ENCODE data around the gene TTC21B.

Gene TTC21B

DNA sequence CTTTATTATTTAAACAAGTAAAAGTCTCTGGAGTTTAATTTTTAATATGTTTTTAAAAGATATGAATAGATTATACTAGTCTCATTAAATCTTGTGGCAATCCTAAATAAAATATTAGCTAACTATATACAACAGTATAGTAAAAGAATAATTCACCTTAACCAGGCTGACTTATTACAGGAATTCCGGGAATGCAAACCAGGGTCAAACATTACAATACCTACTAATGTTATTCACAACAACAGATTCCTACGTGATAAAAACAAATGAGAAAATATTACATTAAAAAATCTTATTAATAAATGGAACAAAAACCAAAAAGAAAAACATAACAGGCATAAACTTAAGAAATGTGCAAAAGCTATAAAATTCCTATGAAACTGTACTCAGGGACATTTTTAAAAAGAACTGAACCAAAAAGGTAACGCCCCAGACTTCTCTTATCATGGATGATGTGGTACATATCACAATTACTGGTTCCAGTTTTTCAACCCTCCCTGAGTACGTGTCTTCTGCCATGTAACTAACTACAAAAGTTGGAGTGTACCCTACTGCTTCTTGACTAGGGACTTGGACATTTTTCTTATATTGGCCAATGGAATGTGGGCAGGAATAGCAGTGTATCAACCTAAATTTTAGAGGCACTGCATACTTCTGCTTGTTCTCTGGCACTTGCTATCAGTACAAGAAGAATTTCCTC is 20.2 kb downstream of the TTC21B start:
- no peak for TF ChIP-seq ZNF223 (tag by site-specific recombination; IDR thresholded peaks at IDR 0.05)
- TF ChIP-seq ZNF157 (tag by site-specific recombination; IDR thresholded peaks at IDR 0.05): no peak
- TF ChIP-seq ZBTB7A (tag by site-specific recombination; IDR thresholded peaks at IDR 0.05; ENCODE audit: low read depth): no peak
- TF ChIP-seq ZNF610 (tag by site-specific recombination; IDR thresholded peaks at IDR 0.05; ENCODE audit: borderline replicate concordance): no peak
- no peak for TF ChIP-seq ZNF544 (tag by site-specific recombination; IDR thresholded peaks at IDR 0.05)
- TF ChIP-seq ZNF335 (tag by site-specific recombination; conservative IDR thresholded peaks at IDR 0.05): no peak
- TF ChIP-seq ZNF324 (tag by site-specific recombination; IDR thresholded peaks at IDR 0.05): no peak
- TF ChIP-seq ZNF558 (tag by site-specific recombination; IDR thresholded peaks at IDR 0.05): no peak
- no peak for TF ChIP-seq GLI2 (tag by site-specific recombination; IDR thresholded peaks at IDR 0.05; ENCODE audit: borderline replicate concordance, low read depth)
- TF ChIP-seq HOXD13 (CRISPR knock-in tag; IDR thresholded peaks at IDR 0.05; ENCODE audit: borderline replicate concordance): no peak
- no peak for TF ChIP-seq ZBTB17 (tag by site-specific recombination; IDR thresholded peaks at IDR 0.05)
- TF ChIP-seq, protein P1, sequence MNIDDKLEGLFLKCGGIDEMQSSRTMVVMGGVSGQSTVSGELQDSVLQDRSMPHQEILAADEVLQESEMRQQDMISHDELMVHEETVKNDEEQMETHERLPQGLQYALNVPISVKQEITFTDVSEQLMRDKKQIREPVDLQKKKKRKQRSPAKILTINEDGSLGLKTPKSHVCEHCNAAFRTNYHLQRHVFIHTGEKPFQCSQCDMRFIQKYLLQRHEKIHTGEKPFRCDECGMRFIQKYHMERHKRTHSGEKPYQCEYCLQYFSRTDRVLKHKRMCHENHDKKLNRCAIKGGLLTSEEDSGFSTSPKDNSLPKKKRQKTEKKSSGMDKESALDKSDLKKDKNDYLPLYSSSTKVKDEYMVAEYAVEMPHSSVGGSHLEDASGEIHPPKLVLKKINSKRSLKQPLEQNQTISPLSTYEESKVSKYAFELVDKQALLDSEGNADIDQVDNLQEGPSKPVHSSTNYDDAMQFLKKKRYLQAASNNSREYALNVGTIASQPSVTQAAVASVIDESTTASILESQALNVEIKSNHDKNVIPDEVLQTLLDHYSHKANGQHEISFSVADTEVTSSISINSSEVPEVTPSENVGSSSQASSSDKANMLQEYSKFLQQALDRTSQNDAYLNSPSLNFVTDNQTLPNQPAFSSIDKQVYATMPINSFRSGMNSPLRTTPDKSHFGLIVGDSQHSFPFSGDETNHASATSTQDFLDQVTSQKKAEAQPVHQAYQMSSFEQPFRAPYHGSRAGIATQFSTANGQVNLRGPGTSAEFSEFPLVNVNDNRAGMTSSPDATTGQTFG (tag by site-specific recombination; IDR thresholded peaks at IDR 0.05; ENCODE audit: borderline replicate concordance): no peak
- TF ChIP-seq ZNF654 (tag by site-specific recombination; IDR thresholded peaks at IDR 0.05; ENCODE audit: low read depth): no peak
- POLR2A ChIA-PET: no interaction called here
- Histone ChIP-seq H3K27ac (ENCODE audit: extremely low read depth, low read depth, low read length) (no peak overlapping the region), H3K36me3 (ENCODE audit: control insufficient read depth in 2 of 2, insufficient read depth in 1 of 2, low read length in 2 of 2) (peaks cover 49 to 76% of the 10 kb centered on the region in 2 experiments), H3K9me3 (ENCODE audit: control insufficient read depth, insufficient read depth, low read depth, low read length) (no peaks in the 10 kb centered on the region), H3K4me1 (ENCODE audit: control insufficient read depth, insufficient read depth, low read length) (no peaks in the 10 kb centered on the region), H3K4me3 (ENCODE audit: low read depth, low read length) (no peak overlapping the region)
- CTCF ChIA-PET: no interaction called here

DNA sequence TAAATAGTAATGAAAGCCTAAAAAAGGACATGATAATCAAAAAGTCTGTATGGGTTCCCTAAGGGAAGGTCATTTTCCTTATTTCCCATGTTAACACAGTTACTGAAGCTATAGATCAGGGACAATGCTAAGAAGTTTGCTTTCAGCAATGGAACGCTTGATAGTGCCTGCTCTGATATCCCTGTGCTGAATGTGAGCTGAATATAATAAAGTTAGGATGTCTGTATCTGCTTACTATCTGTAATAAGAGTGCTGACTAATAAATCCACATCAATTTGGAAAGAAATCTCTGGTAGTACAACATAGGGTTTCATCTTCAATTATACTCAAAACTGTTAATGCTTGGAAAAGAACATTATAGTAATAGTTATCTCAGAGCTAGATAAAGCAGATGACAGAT is 25.8 kb downstream of the TTC21B start:
- CTCF ChIA-PET: no interaction called here
- Histone ChIP-seq H3K36me3 (ENCODE audit: control insufficient read depth in 2 of 2, insufficient read depth in 1 of 2, low read length in 2 of 2) (peaks cover 28 to 74% of the 10 kb centered on the region in 2 experiments), H3K4me3 (ENCODE audit: low read depth, low read length) (no peak overlapping the region), H3K27ac (ENCODE audit: extremely low read depth, low read depth, low read length) (no peak overlapping the region), H3K9me3 (ENCODE audit: control insufficient read depth, insufficient read depth, low read depth, low read length) (no peaks in the 10 kb centered on the region), H3K4me1 (ENCODE audit: control insufficient read depth, insufficient read depth, low read length) (no peaks in the 10 kb centered on the region)
- TF ChIP-seq, protein P2, sequence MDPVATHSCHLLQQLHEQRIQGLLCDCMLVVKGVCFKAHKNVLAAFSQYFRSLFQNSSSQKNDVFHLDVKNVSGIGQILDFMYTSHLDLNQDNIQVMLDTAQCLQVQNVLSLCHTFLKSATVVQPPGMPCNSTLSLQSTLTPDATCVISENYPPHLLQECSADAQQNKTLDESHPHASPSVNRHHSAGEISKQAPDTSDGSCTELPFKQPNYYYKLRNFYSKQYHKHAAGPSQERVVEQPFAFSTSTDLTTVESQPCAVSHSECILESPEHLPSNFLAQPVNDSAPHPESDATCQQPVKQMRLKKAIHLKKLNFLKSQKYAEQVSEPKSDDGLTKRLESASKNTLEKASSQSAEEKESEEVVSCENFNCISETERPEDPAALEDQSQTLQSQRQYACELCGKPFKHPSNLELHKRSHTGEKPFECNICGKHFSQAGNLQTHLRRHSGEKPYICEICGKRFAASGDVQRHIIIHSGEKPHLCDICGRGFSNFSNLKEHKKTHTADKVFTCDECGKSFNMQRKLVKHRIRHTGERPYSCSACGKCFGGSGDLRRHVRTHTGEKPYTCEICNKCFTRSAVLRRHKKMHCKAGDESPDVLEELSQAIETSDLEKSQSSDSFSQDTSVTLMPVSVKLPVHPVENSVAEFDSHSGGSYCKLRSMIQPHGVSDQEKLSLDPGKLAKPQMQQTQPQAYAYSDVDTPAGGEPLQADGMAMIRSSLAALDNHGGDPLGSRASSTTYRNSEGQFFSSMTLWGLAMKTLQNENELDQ (tag by site-specific recombination; IDR thresholded peaks at IDR 0.05; ENCODE audit: low read depth): no peak
- TF ChIP-seq KLF7 (tag by site-specific recombination; IDR thresholded peaks at IDR 0.05; ENCODE audit: borderline replicate concordance) (no peak), ZFP3 (tag by site-specific recombination; IDR thresholded peaks at IDR 0.05; ENCODE audit: low read depth) (no peak), REST (tag by site-specific recombination; IDR thresholded peaks at IDR 0.05) (no peak), ZNF513 (tag by site-specific recombination; IDR thresholded peaks at IDR 0.05) (no peak), ZNF560 (tag by site-specific recombination; IDR thresholded peaks at IDR 0.05; ENCODE audit: borderline replicate concordance) (no peak), ZNF555 (tag by site-specific recombination; conservative IDR thresholded peaks at IDR 0.05) (no peak), ZNF266 (tag by site-specific recombination; IDR thresholded peaks at IDR 0.05; ENCODE audit: low read depth) (no peak), ZNF10 (tag by site-specific recombination; IDR thresholded peaks at IDR 0.05) (no peak)
- POLR2A ChIA-PET: no interaction called here
